ENCODE results near the gene NCAM1.

Gene NCAM1

DNA sequence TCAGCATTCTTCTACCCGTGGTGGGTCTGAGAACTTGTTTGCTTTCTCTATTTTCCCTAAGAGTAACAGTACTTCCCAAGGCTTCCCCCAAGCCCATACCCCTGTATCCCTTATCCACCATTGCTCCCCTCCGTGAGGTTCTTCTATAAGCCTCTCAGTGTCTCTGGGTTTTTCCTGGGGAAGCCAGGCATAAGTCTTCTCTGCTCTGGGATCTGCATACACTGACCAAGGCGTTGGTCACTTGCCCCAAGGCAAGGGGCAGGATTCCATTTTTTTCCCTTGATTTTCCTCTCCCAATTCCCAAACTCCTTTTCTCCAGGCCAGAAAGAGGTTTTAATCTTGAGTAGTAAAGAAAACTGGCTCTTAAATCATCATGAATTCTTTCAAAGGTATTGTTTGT is 27.2 kb upstream of the NCAM1 start:
- H3K27ac ChIP-seq, result no peak overlapping the region
- no peak for TF ChIP-seq ZFX (IDR thresholded peaks at IDR 0.05)
- TF ChIP-seq, protein P1, sequence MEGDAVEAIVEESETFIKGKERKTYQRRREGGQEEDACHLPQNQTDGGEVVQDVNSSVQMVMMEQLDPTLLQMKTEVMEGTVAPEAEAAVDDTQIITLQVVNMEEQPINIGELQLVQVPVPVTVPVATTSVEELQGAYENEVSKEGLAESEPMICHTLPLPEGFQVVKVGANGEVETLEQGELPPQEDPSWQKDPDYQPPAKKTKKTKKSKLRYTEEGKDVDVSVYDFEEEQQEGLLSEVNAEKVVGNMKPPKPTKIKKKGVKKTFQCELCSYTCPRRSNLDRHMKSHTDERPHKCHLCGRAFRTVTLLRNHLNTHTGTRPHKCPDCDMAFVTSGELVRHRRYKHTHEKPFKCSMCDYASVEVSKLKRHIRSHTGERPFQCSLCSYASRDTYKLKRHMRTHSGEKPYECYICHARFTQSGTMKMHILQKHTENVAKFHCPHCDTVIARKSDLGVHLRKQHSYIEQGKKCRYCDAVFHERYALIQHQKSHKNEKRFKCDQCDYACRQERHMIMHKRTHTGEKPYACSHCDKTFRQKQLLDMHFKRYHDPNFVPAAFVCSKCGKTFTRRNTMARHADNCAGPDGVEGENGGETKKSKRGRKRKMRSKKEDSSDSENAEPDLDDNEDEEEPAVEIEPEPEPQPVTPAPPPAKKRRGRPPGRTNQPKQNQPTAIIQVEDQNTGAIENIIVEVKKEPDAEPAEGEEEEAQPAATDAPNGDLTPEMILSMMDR (conservative IDR thresholded peaks at IDR 0.05), result no peak

DNA sequence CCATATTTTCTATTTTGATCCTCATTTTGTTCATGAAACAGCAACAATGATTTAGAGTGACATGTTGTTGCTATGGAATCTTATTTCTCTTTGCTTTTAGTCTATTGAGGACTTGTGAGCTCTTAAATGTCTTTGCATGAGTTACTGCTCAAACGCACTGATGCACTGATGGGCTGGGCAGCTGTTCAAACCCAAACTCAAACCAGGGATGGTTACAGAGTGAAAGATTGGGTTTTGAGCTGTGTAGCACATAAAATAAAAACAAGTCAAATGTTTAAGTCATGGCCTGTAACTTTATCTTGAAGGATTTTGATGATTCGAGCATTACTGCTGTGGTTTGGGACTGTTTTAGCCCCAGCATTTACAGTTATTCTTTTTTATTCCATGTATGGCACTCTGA is 20.1 kb upstream of the NCAM1 start:
- no peak overlapping the region for H3K27ac ChIP-seq
- TF ChIP-seq, protein P1 (conservative IDR thresholded peaks at IDR 0.05), result no peak

DNA sequence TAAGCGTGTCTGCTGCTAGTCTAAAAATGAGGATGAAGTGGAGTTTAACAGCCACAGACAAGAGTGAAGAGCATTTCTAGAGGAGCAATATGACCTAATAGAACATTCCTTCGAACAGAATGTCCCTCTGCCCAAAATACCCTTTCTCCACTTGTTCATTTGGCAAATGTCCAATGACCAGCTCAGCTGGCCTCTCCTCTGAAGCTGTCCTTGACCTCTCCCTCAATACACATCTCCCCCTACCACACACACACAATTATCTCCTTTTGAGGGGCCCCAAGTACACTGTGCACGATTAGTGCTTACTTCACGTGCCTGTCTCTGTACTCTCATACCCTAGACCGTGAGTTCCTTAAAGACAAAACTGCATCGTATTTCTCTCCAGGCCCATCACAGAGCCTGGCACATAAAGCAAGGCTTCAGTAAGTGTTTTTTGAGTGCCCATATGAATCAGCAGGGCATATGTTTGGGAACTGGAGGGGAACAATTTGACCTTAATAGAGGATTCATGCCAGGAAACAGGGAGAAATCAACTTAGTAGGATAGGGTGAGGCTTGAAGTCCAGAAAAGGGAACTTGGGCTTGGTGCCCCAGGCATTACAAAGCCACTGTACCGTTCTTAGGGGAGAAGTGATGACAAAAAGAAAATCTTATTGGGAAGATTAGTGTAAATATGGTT is 18.1 kb upstream of the NCAM1 start:
- TF ChIP-seq, protein P1 (conservative IDR thresholded peaks at IDR 0.05), result no peak
- no peak for TF ChIP-seq ZFX (IDR thresholded peaks at IDR 0.05)
- no peak overlapping the region for H3K27ac ChIP-seq

DNA sequence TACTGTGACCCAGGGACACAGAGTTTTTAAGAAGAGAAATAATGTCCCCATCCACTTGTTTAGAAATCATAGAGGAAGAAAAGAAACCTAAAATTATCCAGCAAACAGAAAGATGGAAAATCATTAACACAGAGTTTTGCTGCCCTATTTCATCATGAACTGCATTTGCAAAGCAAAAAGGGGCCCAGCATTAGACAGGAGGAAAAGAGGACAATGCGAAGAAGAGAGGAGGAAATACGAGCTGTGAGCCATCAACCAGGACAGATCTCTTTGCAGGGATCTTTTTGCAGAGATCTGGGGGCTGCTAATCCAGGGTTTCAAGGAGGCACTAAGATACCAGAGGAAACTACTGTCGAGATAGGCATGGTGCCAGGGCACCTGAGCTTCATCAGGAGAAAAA is 14.4 kb upstream of the NCAM1 start:
- TF ChIP-seq, protein P1 (conservative IDR thresholded peaks at IDR 0.05), result no peak
- TF ChIP-seq ZFX (IDR thresholded peaks at IDR 0.05), result no peak
- no peak overlapping the region for H3K27ac ChIP-seq

DNA sequence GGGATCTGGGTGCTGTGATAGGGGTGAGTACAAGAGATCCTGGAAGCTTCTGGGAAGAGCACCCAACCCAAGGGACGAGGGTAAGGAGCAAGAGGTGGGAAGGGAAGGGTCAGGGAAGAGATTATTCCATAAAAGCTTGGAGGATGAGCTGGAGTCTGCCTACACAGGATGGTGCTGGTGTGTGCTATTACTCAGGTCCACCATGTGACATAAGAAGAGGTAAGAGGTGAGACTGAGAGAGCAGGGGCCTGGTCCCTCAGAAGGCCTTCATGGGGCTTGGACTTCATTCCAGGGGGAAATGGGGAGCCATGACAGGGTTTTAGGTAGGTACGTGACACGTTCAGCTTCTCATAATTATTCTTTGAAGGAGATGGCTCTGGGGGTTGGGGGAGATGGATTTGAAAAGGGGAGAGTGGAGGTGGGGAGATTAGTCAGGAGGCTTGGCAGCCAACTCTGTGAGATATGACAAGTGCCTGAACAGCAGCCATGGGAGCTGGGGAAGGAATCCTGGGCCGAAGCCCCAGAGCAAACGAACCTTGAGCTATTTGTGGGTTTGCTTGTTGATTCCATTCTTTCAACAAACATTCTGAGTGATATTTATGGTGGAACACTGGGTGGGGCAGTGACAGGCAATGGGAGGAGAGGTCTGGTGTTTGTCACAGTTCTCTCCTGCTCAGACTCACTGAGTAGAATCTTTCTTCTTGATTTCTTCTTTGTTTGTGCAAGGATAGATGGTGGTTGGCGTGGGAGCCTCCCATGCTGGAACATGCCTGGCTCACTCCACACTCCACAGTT is 11.2 kb upstream of the NCAM1 start:
- TF ChIP-seq, protein P1 (conservative IDR thresholded peaks at IDR 0.05), result no peak
- TF ChIP-seq ZFX (IDR thresholded peaks at IDR 0.05), result no peak
- H3K27ac ChIP-seq, result no peak overlapping the region

DNA sequence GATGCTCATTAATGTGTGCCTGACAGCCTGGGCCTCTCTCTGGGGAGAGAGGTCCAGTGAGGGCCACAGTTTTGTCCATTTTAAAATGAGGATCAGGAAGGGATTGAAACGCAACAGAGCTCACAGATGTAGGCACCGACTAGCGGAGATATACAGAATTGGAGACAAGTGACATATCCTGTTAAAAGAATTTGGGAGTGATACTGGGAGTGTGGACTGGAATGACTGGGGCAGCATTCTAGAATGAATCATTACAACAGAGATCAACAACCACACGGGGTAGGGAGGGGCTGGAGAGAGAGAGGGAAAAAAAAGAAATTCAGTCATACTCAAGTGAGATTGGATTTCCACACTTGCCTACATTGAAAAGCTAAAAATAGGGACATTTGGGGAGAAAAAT is 2.5 kb upstream of the NCAM1 start:
- TF ChIP-seq, protein P1 (conservative IDR thresholded peaks at IDR 0.05), result peak; percentile 28
- TF ChIP-seq ZFX (IDR thresholded peaks at IDR 0.05), result no peak
- H3K27ac ChIP-seq, result no peak overlapping the region
